Measurements from ENCODE around the gene STX12. TPM values are rescaled to one million over a fixed set of nuclear protein-coding genes. Genes with fewer than 3 reads are reported as not detected.

The STX12 gene
- total RNA-seq (26.8 TPM), polyA plus RNA-seq (10 to 100 TPM; 10.2 to 13.8 (median 12.3) TPM)

- no peaks in the 10 kb centered on the region for H3K36me3 ChIP-seq (ENCODE audit: control insufficient read depth, insufficient read depth, low read length)
- Mint-ChIP-seq H3K9me3 (no peaks in the 10 kb centered on the region), H3K27me3 (no peaks in the 10 kb centered on the region), H3K4me3 (peak within 1 kb of the TSS; percentile 88 to 97 (median 96)), H3K27ac (peak within 1 kb of the TSS; percentile 96 to 98 (median 98)), H3K36me3 (no peaks in the 10 kb centered on the region), H3K4me1 (peaks cover 12 to 42% (median 29%) of the 10 kb centered on the region in 4 donors)
- H3K4me1 ChIP-seq (ENCODE audit: control insufficient read depth, insufficient read depth, low read length, poor library complexity, severe bottlenecking), result peaks cover 24% of the 10 kb centered on the region
- H3K27me3 ChIP-seq (ENCODE audit: control insufficient read depth, insufficient read depth, low read length), result no peaks in the 10 kb centered on the region
- H3K27ac ChIP-seq (ENCODE audit: insufficient read depth, low read length, poor library complexity, severe bottlenecking), result peak within 1 kb of the TSS; percentile 94
- ATAC-seq (ENCODE audit: low read depth in 2 of 2) (peak; percentile 97 to 98), DNase-seq (peak; percentile 96 to 100 (median 99))
- H3K9me3 ChIP-seq (ENCODE audit: control insufficient read depth in 2 of 2, low read length in 2 of 2), result no peaks in the 10 kb centered on the region
- H3K4me3 ChIP-seq (ENCODE audit: low read depth, low read length), result peak within 1 kb of the TSS; percentile 97
Measured at GRCh38 chr1:27772932-27773825, at the start of gene STX12. STX12 (plus strand) TSS chr1:27773219; CDS start chr1:27773308, 89 bp downstream.

DNA sequence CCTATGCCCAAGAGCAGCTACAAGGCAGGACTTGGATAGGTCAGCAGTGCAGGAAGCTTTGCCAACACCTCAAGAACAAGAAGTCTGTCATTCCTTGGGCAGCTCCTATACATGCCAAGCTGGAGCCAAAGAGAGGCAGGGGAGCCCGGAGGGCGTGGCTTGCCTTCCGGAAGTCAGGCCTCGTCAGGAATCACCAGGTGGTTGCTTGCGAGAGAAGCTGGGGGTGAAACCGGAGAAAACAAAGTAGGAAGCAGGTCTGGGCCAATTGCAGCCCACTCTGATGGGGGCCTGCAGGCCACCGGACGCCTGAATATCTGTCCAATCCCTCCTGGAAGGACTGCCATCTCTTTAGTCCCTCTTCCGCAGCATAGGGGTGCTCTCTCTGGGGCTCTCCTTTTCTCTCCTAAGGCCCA, 48.1 kb upstream of the STX12 start:
- ATAC-seq (ENCODE audit: low read depth in 2 of 2) (no peak), DNase-seq (no peak)
- peaks cover 8% of the 10 kb centered on the region for H3K36me3 ChIP-seq (ENCODE audit: control insufficient read depth, insufficient read depth, low read length)
- H3K9me3 ChIP-seq (ENCODE audit: control insufficient read depth in 2 of 2, low read length in 2 of 2), result no peaks in the 10 kb centered on the region
- Mint-ChIP-seq H3K9me3 (no peaks in the 10 kb centered on the region), H3K36me3 (peaks cover 4% of the 10 kb centered on the region), H3K4me3 (peak overlapping the region; percentile 89 to 92 (median 90)), H3K4me1 (peaks cover 6 to 28% (median 18%) of the 10 kb centered on the region in 4 donors), H3K27ac (peak overlapping the region; percentile 71 to 99 (median 96)), H3K27me3 (peaks cover 5% of the 10 kb centered on the region)
- peak overlapping the region; percentile 64 for H3K4me3 ChIP-seq (ENCODE audit: low read depth, low read length)
- no peaks in the 10 kb centered on the region for H3K27me3 ChIP-seq (ENCODE audit: control insufficient read depth, insufficient read depth, low read length)
- H3K27ac ChIP-seq (ENCODE audit: insufficient read depth, low read length, poor library complexity, severe bottlenecking), result peak overlapping the region; percentile 88
- H3K4me1 ChIP-seq (ENCODE audit: control insufficient read depth, insufficient read depth, low read length, poor library complexity, severe bottlenecking), result peaks cover 21% of the 10 kb centered on the region

GRCh38 chr1:27725374-27726172, 47.4 kb upstream of the STX12 start, which contains the start of gene FAM76A:
FAM76A (plus strand) TSS chr1:27725961; CDS start chr1:27726081, 120 bp downstream.
- Mint-ChIP-seq H3K4me1 (peaks cover 6 to 28% (median 18%) of the 10 kb centered on the region in 4 donors), H3K27ac (peak within 1 kb of the TSS; percentile 71 to 99 (median 96)), H3K4me3 (peak within 1 kb of the TSS; percentile 89 to 95 (median 92)), H3K27me3 (peaks cover 5% of the 10 kb centered on the region), H3K9me3 (no peaks in the 10 kb centered on the region), H3K36me3 (peaks cover 4% of the 10 kb centered on the region)
- DNase-seq, result peak; percentile 99 to 100 (median 100)
- peak; percentile 94 to 96 for ATAC-seq (ENCODE audit: low read depth in 2 of 2)
- no peaks in the 10 kb centered on the region for H3K9me3 ChIP-seq (ENCODE audit: control insufficient read depth in 2 of 2, low read length in 2 of 2)
- H3K27me3 ChIP-seq (ENCODE audit: control insufficient read depth, insufficient read depth, low read length), result no peaks in the 10 kb centered on the region
- peaks cover 21% of the 10 kb centered on the region for H3K4me1 ChIP-seq (ENCODE audit: control insufficient read depth, insufficient read depth, low read length, poor library complexity, severe bottlenecking)
- peaks cover 8% of the 10 kb centered on the region for H3K36me3 ChIP-seq (ENCODE audit: control insufficient read depth, insufficient read depth, low read length)
- peak within 1 kb of the TSS; percentile 88 for H3K27ac ChIP-seq (ENCODE audit: insufficient read depth, low read length, poor library complexity, severe bottlenecking)
- peak within 1 kb of the TSS; percentile 83 for H3K4me3 ChIP-seq (ENCODE audit: low read depth, low read length)

DNA sequence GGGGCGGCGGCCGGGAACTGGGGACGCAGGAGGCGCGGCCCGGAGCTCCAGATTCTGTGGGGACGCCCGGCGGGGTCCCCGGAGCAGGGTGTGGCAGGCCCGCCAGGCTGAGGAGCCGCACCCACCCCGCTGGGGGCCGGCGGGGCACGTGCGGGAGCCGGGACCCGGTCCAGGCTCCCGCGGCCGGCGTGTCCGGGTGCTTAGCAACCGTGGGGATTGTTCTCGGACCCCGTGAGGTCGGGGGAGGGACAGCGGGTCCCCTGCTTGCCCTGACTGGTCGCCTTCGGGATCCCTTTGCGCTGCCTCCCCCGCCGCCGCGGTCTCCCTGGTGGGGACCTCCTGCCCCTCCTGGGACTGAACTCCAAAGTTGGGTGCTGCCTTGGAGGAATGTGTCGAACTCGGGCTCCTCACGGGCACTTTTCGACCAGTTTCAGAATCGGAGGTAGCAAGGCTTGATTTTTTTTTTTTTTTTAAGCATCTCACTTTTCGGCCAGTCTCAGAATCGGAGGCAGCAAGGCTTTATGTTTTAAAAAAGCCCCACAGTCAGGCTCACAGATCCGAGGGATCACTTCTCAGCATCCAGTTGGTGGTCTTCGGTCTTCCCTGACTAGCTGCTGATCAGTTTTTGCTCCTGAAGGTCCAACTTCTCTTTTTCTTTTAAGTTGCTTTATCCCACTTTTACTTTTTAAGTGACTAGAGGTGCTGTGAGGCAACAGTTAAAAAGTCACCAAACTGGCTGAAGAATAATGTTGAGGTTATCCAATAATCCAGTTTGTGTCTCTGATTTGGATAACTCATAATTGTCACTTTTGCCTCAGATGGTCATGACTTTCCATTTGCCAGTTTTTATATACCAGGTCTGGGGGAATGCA, 46.6 kb upstream of the STX12 start:
- Mint-ChIP-seq H3K4me1 (peaks cover 6 to 29% (median 20%) of the 10 kb centered on the region in 4 donors), H3K27ac (peak overlapping the region in 2 of 3 donors; percentile 78 to 88), H3K9me3 (no peaks in the 10 kb centered on the region), H3K36me3 (peaks cover 8% of the 10 kb centered on the region), H3K27me3 (peaks cover 5% of the 10 kb centered on the region), H3K4me3 (peak overlapping the region; percentile 84 to 95 (median 90))
- H3K4me3 ChIP-seq (ENCODE audit: low read depth, low read length), result peak overlapping the region; percentile 83
- peak in 1 of 3 donors; percentile 47 for DNase-seq
- H3K27me3 ChIP-seq (ENCODE audit: control insufficient read depth, insufficient read depth, low read length), result no peaks in the 10 kb centered on the region
- peaks cover 21% of the 10 kb centered on the region for H3K4me1 ChIP-seq (ENCODE audit: control insufficient read depth, insufficient read depth, low read length, poor library complexity, severe bottlenecking)
- peak overlapping the region; percentile 88 for H3K27ac ChIP-seq (ENCODE audit: insufficient read depth, low read length, poor library complexity, severe bottlenecking)
- ATAC-seq (ENCODE audit: low read depth in 2 of 2), result no peak
- H3K9me3 ChIP-seq (ENCODE audit: control insufficient read depth in 2 of 2, low read length in 2 of 2), result no peaks in the 10 kb centered on the region
- H3K36me3 ChIP-seq (ENCODE audit: control insufficient read depth, insufficient read depth, low read length), result peaks cover 8% of the 10 kb centered on the region

DNA sequence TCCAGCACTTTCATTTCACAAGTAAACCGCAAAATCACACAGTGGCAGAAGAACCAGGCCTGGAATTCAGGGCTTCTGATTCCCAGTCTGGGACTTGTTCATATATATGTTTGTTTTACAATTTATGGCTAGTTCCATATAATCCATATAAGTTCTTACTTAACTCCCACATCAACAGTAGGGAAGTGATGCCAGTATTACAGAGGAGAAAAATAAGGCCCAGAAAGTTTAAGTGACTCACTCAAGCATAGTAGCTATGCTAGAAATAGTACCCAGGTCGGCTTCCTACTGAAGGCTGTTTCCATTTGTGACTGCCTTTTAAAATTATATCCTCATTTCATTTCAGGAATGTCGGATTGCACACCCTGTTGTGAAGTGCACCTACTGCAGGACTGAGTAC, 45.9 kb upstream of the STX12 start:
- peaks cover 21% of the 10 kb centered on the region for H3K4me1 ChIP-seq (ENCODE audit: control insufficient read depth, insufficient read depth, low read length, poor library complexity, severe bottlenecking)
- peak overlapping the region in 1 of 3 donors; percentile 88 for H3K27ac Mint-ChIP-seq
- ATAC-seq (ENCODE audit: low read depth in 2 of 2) (no peak), DNase-seq (no peak)
- peaks cover 5% of the 10 kb centered on the region for H3K27me3 Mint-ChIP-seq
- peak overlapping the region; percentile 1 to 92 (median 86) for H3K4me3 Mint-ChIP-seq
- peaks cover 8% of the 10 kb centered on the region for H3K36me3 ChIP-seq (ENCODE audit: control insufficient read depth, insufficient read depth, low read length)
- peak overlapping the region; percentile 88 for H3K27ac ChIP-seq (ENCODE audit: insufficient read depth, low read length, poor library complexity, severe bottlenecking)
- no peaks in the 10 kb centered on the region for H3K9me3 Mint-ChIP-seq
- peak overlapping the region; percentile 83 for H3K4me3 ChIP-seq (ENCODE audit: low read depth, low read length)
- peaks cover 6 to 29% (median 20%) of the 10 kb centered on the region in 4 donors for H3K4me1 Mint-ChIP-seq
- no peaks in the 10 kb centered on the region for H3K27me3 ChIP-seq (ENCODE audit: control insufficient read depth, insufficient read depth, low read length)
- H3K36me3 Mint-ChIP-seq, result peaks cover 8% of the 10 kb centered on the region
- no peaks in the 10 kb centered on the region for H3K9me3 ChIP-seq (ENCODE audit: control insufficient read depth in 2 of 2, low read length in 2 of 2)

DNA sequence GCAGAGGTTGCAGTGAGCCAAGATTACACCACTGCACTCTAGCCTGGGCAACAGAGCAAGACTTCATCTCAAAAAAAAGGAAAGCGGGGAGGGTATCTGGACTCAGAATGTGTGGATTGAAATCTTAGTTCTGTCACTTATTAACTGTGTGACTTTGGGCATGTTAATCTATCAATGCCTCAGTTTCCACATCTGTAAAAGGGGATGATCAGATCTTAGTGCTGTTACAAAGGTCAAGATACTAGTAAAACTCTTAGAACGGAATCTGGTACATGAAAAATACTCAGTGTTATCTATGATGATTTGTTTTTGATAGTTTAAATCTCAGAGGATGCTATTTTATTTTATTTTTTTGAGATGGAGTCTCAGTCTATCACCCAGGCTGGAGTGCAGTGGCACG, 36.8 kb upstream of the STX12 start:
- Mint-ChIP-seq H3K27me3 (no peaks in the 10 kb centered on the region), H3K36me3 (peaks cover 28% of the 10 kb centered on the region), H3K9me3 (peaks cover 0 to 1% (median 0%) of the 10 kb centered on the region in 7 donors), H3K27ac (no peak overlapping the region), H3K4me3 (no peak overlapping the region), H3K4me1 (peaks cover 0 to 4% (median 0%) of the 10 kb centered on the region in 4 donors)
- no peaks in the 10 kb centered on the region for H3K27me3 ChIP-seq (ENCODE audit: control insufficient read depth, insufficient read depth, low read length)
- H3K4me3 ChIP-seq (ENCODE audit: low read depth, low read length), result no peak overlapping the region
- ATAC-seq (ENCODE audit: low read depth in 2 of 2) (no peak), DNase-seq (no peak)
- no peaks in the 10 kb centered on the region for H3K9me3 ChIP-seq (ENCODE audit: control insufficient read depth in 2 of 2, low read length in 2 of 2)
- no peak overlapping the region for H3K27ac ChIP-seq (ENCODE audit: insufficient read depth, low read length, poor library complexity, severe bottlenecking)
- H3K36me3 ChIP-seq (ENCODE audit: control insufficient read depth, insufficient read depth, low read length), result peaks cover 53% of the 10 kb centered on the region
- H3K4me1 ChIP-seq (ENCODE audit: control insufficient read depth, insufficient read depth, low read length, poor library complexity, severe bottlenecking), result no peaks in the 10 kb centered on the region

- Histone ChIP-seq H3K9me3 (ENCODE audit: control insufficient read depth in 2 of 2, low read length in 2 of 2) (no peaks in the 10 kb centered on the region), H3K36me3 (ENCODE audit: control insufficient read depth, insufficient read depth, low read length) (peaks cover 45% of the 10 kb centered on the region), H3K4me3 (ENCODE audit: low read depth, low read length) (no peak overlapping the region), H3K27ac (ENCODE audit: insufficient read depth, low read length, poor library complexity, severe bottlenecking) (no peak overlapping the region), H3K27me3 (ENCODE audit: control insufficient read depth, insufficient read depth, low read length) (no peaks in the 10 kb centered on the region), H3K4me1 (ENCODE audit: control insufficient read depth, insufficient read depth, low read length, poor library complexity, severe bottlenecking) (no peaks in the 10 kb centered on the region)
- DNase-seq (no peak), ATAC-seq (ENCODE audit: low read depth in 2 of 2) (no peak)
- Mint-ChIP-seq H3K27ac (no peak overlapping the region), H3K36me3 (peaks cover 28% of the 10 kb centered on the region), H3K4me1 (peaks cover 0 to 4% (median 2%) of the 10 kb centered on the region in 4 donors), H3K4me3 (no peak overlapping the region), H3K9me3 (peaks cover 0 to 1% (median 0%) of the 10 kb centered on the region in 7 donors), H3K27me3 (no peaks in the 10 kb centered on the region)
Measured at GRCh38 chr1:27741121-27741520, 31.9 kb upstream of the STX12 start.

All from CD4-positive, CD25-positive, alpha-beta regulatory T cell (primary cell).